DND-41 (cell line): ENCODE results near the gene ATP6V1F.

ENCODE experiments used
- ATAC-seq: fragments of 200-7000 bp; cut with Tn5 transposase; 3 replicates; pipeline ENCODE4 v1.9.1; 2021; ENCODE audit warnings: low read depth; ENCODE audit not compliant: insufficient read depth
- DNase-seq: peaks from one replicate; pipeline ENCODE4 v3.0.0-alpha.2; 2020
- H2AFZ ChIP-seq: 2 replicates; pipeline ENCODE4 v1.6.0; 2012; ENCODE audit warnings: low read depth, low read length
- H3K27ac ChIP-seq: 2 replicates; pipeline ENCODE4 v1.5.1; 2012; ENCODE audit warnings: low read length, inconsistent platforms
- H3K27me3 ChIP-seq: fragments of 200-600 bp; sonication (generic); 2 replicates; pipeline ENCODE4 v1.6.0; 2012; ENCODE audit warnings: low read length, mild to moderate bottlenecking, inconsistent platforms; ENCODE audit not compliant: insufficient read depth, poor library complexity
- H3K36me3 ChIP-seq: 2 replicates; pipeline ENCODE4 v1.5.1; 2012; ENCODE audit warnings: low read length, inconsistent platforms; ENCODE audit not compliant: insufficient read depth
- H3K4me1 ChIP-seq: 2 replicates; pipeline ENCODE4 v1.5.1; 2012; ENCODE audit warnings: mild to moderate bottlenecking, low read length; ENCODE audit not compliant: insufficient read depth
- H3K4me2 ChIP-seq: 2 replicates; pipeline ENCODE4 v1.6.0; 2012; ENCODE audit warnings: mild to moderate bottlenecking, moderate library complexity, low read length, inconsistent platforms; ENCODE audit not compliant: insufficient read depth
- H3K4me3 ChIP-seq, 2 experiments: fragments of 200-600 bp in 1 of 2; shearing (Covaris generic) in 1 of 2; 2 replicates each; pipeline ENCODE4 v1.5.1; 2012 to 2016; ENCODE audit warnings: inconsistent platforms in 2 of 2, low read length in 2 of 2, mild to moderate bottlenecking in 2 of 2, low read depth in 1 of 2, moderate library complexity in 1 of 2
- H3K79me2 ChIP-seq: 2 replicates; pipeline ENCODE4 v1.6.0; 2012; ENCODE audit warnings: low read length, inconsistent platforms; ENCODE audit not compliant: insufficient read depth
- H3K9ac ChIP-seq: 2 replicates; pipeline ENCODE4 v1.6.0; 2012; ENCODE audit warnings: low read depth, mild to moderate bottlenecking, inconsistent platforms, low read length, moderate library complexity
- H3K9me3 ChIP-seq: 2 replicates; pipeline ENCODE4 v1.5.1; 2012; ENCODE audit warnings: low read length, moderate library complexity, mild to moderate bottlenecking, inconsistent platforms; ENCODE audit not compliant: insufficient read depth, severe bottlenecking
- H4K20me1 ChIP-seq: 2 replicates; pipeline ENCODE4 v1.6.0; 2012; ENCODE audit warnings: low read length; ENCODE audit not compliant: insufficient read depth
- CTCF ChIP-seq: IDR thresholded peaks from 2 replicates; pipeline ENCODE4 v1.5.1; 2012; ENCODE audit warnings: borderline replicate concordance, low read length, moderate library complexity, mild to moderate bottlenecking; ENCODE audit not compliant: poor library complexity, severe bottlenecking; ENCODE audit errors: extremely low read depth
- EZH2 ChIP-seq: IDR thresholded peaks from 3 replicates; pipeline ENCODE4 v1.6.1; 2012; ENCODE audit warnings: borderline replicate concordance, low read depth, mild to moderate bottlenecking, moderate library complexity, low read length, inconsistent platforms; ENCODE audit not compliant: severe bottlenecking

The ATP6V1F gene

DNA sequence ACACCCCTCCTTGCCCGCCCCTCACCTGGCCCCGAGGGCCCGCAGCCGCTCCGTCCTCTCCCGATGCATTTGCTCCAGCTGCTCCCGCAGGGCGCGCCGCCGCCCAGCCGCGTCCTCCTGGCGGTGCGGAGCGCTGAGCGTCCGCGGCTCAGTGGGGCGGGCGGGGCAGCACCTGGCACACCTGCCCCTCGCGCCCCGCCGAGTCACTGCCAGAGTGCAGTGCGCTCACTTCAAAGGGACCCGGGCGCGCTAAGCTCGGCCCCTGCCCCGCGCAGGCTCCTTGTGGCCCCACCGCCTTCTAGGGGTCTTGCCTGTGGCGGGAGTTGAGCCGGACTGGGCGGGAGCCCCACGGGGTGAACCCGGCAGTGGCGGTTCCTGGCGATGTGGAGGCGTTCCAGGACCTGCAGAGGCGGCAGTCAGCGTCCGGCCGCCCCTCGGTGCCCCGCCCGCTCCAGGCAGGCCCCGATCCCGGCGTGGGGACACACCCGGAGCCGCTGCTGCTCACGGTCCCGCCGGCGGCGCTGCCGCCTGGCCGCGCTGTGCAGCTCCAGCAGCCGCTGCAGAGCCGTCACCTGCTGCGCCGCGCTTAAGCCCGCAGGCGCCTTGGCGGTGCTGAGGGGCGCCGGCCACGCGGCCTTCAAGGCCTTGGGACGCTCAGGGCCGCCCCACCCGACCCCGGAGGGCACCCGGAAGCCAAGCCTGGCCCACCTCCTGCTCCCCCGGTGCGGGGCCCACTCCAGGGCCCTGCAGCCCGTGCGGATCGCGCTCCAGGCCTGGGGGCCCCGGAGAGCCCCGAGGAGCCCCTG is 6.7 kb downstream of the ATP6V1F start:
- DNase-seq (peak; percentile 34), ATAC-seq (peak; percentile 82)
- Histone ChIP-seq H2AFZ (peak overlapping the region; percentile 26), H3K4me2 (peak overlapping the region; percentile 57), H3K4me1 (peaks cover 12% of the 10 kb centered on the region), H4K20me1 (peaks cover 25% of the 10 kb centered on the region), H3K4me3 (peak overlapping the region in 1 of 2 experiments; percentile 44; a peak in 2 of 4 replicates), H3K9ac (peak overlapping the region; percentile 46), H3K9me3 (no peaks in the 10 kb centered on the region), H3K27me3 (no peaks in the 10 kb centered on the region), H3K36me3 (peaks cover 22% of the 10 kb centered on the region), H3K27ac (no peak overlapping the region), H3K79me2 (peaks cover 7% of the 10 kb centered on the region)
- TF ChIP-seq CTCF, result peak; percentile 7
- TF ChIP-seq EZH2, result no peak

DNA sequence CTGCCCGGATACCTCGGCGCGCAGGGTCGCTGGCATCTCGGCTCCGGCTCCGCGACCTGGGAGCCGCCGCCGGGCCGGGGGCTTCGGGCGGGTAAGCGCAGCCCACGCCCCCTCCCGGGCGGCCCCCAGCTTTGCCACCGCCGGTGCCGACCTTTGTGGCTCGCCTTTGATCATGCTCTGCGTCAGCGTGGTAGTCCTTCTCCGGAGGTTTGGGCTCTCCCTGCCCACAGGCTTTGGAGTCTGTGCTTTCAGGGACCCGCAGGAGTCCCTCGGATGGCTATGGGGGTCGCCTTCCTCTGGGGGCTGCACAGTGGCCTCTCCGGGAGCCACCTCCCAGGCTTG is 7.3 kb downstream of the ATP6V1F start:
- Histone ChIP-seq H3K79me2 (peaks cover 3% of the 10 kb centered on the region; the same call in 1 of the 2 replicates), H3K9me3 (no peaks in the 10 kb centered on the region), H3K4me3 (peak overlapping the region in 1 of 2 experiments; percentile 44; a peak in 2 of 4 replicates), H2AFZ (peak overlapping the region; percentile 60; the same call in 1 of the 2 replicates), H3K9ac (peak overlapping the region; percentile 46), H3K36me3 (peaks cover 20% of the 10 kb centered on the region), H3K27ac (no peak overlapping the region), H3K4me2 (peak overlapping the region; percentile 57), H4K20me1 (peaks cover 25% of the 10 kb centered on the region), H3K4me1 (peaks cover 11% of the 10 kb centered on the region), H3K27me3 (no peaks in the 10 kb centered on the region)
- TF ChIP-seq EZH2 (no peak), CTCF (no peak)
- peak; percentile 55; the same call in 2 of the 3 replicates for ATAC-seq
- DNase-seq, result peak; percentile 32

DNA sequence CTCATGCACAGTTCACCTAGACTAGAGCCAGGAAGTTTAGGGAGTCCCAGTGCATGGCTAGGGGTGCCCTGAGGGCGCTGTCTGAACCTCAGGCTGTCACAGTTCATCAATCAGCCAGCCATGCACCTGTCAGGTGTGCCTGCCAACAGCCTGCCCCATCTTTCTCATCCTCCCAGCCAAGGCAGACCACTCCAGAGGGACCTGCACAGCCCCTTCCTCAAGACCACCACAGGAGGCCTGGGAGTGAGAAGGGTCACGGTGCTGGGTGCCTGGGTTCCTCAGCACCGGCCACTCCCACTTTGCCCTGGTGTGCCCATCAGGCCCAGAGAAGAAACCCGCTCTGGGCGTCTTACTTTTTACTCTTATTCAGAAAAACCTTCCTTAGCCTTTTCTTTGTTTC is 8.4 kb downstream of the ATP6V1F start:
- Histone ChIP-seq H3K79me2 (no peaks in the 10 kb centered on the region), H3K4me1 (peaks cover 11% of the 10 kb centered on the region), H3K27ac (no peak overlapping the region), H4K20me1 (peaks cover 14% of the 10 kb centered on the region), H3K9ac (no peak overlapping the region), H3K9me3 (no peaks in the 10 kb centered on the region), H2AFZ (no peak overlapping the region), H3K36me3 (peaks cover 9% of the 10 kb centered on the region), H3K27me3 (no peaks in the 10 kb centered on the region), H3K4me2 (no peak overlapping the region), H3K4me3 (no peak overlapping the region)
- TF ChIP-seq CTCF (no peak), EZH2 (no peak)
- DNase-seq, result no peak
- no peak for ATAC-seq
